HG03521 (cell line): ENCODE data around the gene CCDC85B.

Experiments
- ATAC-seq: cut with Tn5 transposase; IDR thresholded peaks from one replicate; pipeline ENCODE4 v1.9.1; 2021; ENCODE audit warnings: mild to moderate bottlenecking, moderate library complexity; ENCODE audit not compliant: unreplicated experiment

Gene CCDC85B

DNA sequence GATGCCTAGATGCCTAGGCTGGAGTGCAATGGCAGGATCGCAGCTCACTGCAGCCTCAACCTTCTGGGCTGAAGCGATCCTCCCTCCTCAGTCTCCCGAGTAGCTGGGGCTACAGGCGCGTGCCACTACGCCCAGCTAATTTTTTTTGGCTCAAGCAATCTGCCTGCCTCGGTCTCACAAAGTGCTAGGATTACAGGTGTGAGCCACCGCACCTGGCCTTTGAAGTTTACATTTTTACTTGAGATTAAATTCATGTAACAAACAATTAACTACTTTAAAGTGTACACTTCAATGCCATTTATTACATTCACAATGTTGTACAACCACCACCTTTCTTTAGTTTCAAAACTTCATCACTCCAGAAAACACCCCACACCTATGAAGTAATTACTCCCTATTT lies 13.2 kb downstream of the CCDC85B start:
- no peak for ATAC-seq

- ATAC-seq = no peak
These were observed 16.1 kb downstream of the CCDC85B start for GRCh38 chr11:65906602-65907001.

DNA sequence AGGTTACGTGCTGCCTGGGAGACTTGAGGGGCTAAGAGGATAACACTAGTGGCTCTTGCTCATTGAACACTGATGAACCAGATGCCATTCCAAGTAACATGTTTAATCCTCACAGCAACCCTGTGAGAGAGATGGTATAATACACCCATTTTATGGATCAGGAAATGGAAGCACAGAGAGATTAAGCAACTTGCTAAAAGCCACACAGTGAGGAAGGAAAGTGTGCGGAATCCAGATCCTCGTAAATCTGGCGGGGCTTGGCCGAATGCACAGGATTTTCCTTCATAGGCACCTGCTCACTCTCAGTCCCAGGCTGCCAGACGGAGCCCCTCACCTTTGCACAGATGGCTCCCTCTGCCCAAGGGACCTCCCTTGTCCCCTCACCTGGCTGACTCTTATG lies 17.4 kb downstream of the CCDC85B start:
- no peak for ATAC-seq

DNA sequence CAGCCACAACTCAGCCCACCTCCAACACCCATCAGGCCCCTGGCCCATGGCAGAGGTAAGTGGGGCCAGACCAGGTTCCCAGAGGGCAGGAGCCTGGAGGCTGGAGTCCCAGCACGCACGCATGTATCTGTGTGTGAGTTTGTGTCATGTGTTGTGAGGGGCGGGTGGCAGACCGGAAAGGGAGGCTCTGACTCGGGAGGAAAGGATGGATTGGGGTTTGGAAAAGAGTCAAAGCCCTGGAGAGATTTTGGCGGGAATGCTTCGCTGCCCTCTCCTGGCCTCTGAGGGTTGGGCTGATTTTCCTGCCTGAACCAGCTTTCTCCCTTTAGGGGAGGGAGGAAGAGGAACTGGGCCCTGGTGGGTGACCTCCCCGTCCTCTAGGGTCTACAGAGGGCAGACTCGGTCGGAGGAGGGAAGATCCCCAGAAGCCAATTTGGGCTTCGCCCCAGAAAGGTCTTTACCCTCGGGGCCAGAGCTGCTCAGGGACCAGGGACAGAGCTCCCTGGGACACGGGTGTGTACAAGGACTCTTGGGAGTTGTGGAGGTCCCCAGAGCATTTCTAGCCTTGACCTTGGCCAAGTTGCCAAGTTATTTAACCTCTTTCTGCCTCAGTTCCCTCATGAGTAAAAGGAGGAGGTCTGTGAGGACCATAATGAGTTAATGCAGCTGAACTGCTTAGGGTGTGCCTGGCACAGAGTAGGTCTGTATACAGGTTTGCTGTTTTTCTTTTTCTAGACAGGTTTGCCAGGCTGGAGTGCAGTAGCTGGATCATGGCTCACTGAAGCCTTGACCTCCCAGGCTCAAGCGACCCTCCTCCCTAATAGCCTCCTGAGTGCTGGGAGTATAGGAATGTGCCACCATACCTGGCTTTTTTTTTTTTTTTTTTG lies 21.5 kb downstream of the CCDC85B start:
- ATAC-seq = no peak

GRCh38 chr11:65912845-65913244 lies 22.4 kb downstream of the CCDC85B start:
- ATAC-seq = no peak

DNA sequence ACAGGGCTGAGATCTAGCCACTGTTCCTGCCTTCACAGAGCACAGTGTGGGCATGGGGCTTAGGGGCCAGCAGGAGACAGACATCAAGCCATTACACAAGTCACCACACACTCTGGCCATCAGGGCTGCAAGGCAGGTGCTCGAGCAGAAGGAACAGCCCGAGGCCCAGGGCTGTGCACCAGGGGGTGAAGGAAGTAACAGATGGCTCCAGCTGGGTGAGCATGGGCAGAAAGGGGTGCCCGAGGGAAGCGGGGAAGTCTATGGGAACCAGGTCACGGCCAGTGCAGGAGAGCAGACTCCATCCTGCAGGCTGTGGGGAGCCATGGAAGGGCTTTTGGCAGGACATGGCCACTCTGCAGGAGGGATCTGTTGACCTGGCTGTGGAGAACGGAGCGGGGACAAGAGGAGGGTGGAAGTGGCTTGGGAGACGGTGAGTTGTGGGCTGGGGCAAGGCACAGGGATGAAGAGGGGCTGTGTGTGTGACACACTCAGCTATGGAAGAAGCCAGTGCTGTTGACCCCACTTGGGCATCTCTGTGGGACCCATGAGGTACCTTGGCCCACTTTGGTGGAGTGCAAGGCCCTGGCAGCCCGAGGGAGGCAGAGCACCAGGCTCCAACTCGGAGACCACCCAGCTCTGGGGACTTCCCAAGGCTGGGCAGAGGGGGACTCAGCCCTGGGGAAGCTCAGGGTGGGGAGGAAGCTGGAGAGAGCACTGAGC lies 24.8 kb downstream of the CCDC85B start:
- no peak for ATAC-seq

DNA sequence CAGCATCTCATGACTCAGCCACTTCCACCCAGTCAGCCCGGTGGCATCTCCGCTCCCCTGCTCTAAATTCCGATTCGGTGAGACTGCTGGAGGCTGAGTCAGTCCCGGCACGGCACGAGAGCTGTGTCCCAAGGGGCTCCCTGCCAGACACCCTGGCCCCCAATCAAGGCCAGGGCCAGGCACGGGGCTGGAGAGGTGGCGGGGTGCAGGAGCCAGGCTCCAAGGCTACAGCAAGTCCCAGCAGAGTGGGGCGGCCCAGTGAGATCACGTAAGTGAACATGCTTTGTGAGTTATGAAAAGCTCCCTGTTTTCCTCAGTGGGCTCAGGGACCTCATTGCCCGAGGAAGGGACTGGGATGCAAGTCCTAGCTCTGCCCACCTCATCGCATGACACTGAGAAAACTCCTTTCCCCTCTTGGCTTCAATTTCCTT lies 25.4 kb downstream of the CCDC85B start:
- ATAC-seq = no peak

DNA sequence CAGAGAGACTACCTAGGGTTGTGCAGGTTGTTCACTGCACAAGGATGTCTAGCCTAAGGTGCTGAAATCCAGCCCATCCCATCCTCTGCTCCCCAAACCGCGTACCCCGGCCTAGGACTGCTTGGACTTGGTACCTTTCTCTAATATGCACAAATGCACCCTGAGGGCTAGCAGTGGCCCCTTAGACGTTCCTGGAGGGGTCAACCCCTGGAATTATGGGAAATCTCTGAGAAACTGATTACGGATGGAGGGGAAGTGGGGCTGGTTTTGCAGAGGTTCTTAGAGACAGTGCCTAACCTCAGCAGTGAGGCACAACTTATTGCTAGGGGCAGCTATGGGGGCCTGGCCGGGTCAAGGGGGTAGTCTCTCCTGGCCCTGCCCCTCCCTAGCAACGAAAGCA lies 25.9 kb downstream of the CCDC85B start:
- no peak for ATAC-seq

DNA sequence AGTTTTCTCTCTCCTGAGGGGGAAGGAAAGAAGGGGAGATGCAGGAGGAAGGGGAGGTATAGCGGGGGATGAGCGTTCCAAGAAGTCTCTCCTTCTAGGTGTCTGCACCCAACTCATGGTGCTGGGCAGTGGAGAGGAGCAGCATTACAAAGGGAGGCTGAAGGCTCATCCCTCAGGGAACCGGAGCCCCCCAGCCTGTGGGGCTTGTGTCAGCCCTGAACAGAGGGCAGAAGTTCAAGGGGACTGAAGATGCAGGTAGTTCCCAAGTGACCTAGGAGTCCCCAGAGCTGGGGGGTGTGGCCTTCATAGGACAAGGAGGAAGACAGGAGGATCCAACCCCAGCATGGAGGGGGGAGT lies 26.6 kb downstream of the CCDC85B start:
- ATAC-seq = no peak

- ATAC-seq = no peak
These were observed 27.1 kb downstream of the CCDC85B start for GRCh38 chr11:65917434-65918210.

GRCh38 chr11:65918211-65919140 lies 28.0 kb downstream of the CCDC85B start, which contains the start of gene C11orf68:
TSS of gene C11orf68 (minus strand) at chr11:65919062. CDS start at chr11:65919031, 31 bp downstream.
- ATAC-seq = peak; percentile 54

DNA sequence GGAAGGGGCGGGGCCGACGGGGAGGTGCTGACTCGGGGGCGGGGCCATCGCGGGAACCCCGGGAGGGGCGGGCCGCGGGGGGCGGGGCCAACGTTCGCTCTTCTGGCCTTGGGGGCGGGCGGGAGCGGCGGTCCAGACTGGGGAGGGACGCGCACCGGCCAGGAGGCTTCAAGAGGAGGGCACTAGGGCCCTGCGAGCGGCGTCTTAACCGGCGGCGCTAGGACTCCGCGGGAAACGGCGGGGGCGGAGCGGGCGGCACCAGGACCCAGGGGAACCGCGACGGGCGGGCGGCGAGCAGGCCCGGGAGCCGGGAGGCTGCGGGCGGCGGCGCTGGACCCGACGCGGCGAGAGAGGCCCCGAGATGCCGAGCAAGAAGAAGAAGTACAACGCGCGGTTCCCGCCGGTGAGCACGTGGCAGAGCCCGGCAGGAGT lies 28.7 kb downstream of the CCDC85B start, which contains the start of gene DRAP1:
TSS of gene DRAP1 (plus strand) at position 286 of the 432 bp plus-strand sequence. CDS start at position 362, 76 bp downstream.
- peak; percentile 80 for ATAC-seq

DNA sequence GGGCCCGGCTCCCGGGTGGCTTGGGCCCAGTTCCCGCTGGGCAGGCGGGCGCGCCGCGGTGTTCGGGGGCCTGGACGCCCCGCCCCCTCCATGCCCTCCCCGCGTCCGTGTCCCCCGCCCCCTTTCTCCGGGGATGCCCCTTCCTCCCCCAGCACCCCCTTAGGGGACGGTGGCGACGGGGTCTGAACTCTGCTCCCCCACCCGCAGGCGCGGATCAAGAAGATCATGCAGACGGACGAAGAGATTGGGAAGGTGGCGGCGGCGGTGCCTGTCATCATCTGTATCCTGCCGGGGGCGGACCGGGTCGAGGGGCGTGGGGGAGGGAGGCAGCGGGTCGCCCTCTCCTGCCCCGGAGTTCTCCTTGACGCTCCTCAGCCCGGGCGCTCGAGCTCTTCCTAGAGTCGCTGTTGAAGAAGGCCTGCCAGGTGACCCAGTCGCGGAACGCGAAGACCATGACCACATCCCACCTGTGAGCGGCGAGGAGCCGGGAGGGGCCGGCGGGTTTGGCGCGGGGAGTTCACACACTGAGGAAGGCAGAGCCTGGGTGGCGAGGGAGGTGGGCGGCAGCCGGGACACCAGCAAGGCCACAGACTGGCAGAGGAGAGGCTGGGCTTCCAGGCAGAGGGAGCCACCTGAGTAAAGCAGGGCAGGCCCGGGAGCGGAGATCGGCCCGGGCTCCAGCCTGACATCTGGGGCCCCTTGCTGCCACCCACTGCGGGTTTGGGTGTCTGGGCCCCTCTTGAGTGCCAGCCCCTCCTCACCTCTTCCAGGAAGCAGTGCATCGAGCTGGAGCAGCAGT lies 29.3 kb downstream of the CCDC85B start:
- ATAC-seq = peak; percentile 31

DNA sequence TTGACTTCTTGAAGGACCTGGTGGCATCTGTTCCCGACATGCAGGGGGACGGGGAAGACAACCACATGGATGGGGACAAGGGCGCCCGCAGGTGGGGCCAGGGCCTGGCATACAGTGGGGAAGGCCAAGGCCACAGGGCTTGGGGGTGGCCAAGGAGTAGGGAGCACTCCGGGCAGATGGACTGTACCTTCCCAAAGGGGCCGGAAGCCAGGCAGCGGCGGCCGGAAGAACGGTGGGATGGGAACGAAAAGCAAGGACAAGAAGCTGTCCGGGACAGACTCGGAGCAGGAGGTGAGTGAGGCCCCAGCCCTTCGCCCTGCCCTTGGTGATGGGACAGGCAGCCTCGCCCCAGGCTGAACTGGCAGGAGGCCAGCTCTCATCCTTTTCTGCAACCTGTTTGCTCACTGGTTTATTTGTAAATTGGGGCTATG lies 29.9 kb downstream of the CCDC85B start:
- ATAC-seq = no peak

- no peak for ATAC-seq
These were observed 30.6 kb downstream of the CCDC85B start for GRCh38 chr11:65921033-65921555.

DNA sequence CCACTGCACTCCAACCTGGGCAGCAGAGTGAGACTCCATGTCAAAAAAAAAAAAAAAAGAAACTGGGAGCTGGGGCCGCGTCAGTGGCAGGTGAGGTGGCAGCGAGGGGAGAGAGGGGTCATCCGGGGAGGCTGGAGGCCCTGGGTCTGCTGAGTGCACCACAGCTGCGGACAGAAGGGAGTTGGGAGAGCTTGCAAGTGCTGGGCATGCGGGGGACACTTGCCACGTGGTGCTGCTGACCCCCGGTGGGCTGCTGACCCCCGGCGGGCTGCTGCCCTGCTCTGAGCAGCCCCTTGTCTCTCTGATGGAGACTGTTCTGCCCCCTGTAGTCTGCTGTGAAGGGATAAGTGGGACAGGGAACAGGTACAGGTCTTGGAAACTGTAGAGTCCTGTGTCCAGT lies 31.4 kb downstream of the CCDC85B start:
- no peak for ATAC-seq

GRCh38 chr11:65922565-65922964 lies 32.1 kb downstream of the CCDC85B start:
- no peak for ATAC-seq

- ATAC-seq = no peak
These were observed 34.9 kb downstream of the CCDC85B start for GRCh38 chr11:65925397-65925796.

GRCh38 chr11:65927904-65928397 lies 37.5 kb downstream of the CCDC85B start:
- ATAC-seq = peak; percentile 70
